ENCODE measurements around the gene ABHD16A. TPM values are rescaled to one million over a fixed set of nuclear protein-coding genes. Genes with fewer than 3 reads are reported as not detected.

The ABHD16A gene
- 28.3 and 28.8 TPM in 2 replicates for total RNA-seq

DNA sequence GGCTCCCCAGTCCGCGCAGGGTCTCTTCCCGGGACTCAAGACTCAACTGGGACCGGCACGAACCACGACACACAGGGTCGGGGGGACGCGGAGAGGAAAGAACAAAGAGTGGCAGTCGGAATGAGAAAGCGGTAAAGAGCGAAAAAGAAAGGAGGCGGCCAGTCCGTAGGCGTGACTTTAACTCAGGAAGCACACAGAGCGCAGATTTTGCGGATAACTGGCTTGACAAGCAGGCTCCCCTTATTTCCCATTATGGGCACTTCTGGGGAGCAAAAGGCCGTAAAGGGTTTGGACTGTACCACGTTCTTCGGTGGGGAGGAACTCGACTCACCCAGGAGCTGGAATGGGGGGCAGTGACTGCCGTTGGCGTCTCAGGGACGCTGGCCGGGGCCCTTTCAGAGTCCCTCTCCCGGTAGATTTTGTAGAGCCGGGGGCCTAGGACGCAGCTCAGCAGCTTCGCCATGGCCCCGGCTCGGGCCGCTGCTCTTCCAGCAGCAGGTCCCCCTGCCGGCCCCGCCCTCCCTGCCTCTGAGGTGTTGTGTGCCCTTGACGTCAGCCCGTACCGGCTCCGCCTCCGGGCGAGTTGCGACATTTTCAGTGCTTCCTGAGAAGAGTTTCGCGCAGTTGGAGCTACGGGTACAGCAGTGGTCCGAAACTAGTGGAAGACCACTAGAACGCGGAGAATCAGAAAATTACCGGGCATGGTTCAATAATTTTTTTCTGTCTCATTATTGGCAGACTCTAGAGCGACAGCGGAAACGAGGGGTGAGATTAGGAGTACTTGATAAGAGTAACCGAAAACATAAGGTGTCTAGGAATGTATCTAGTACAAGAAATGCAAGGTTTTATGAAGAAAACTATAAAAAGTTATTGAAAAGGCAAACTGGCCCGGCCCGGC, at the start of gene ABHD16A:
TSS of gene ABHD16A (minus strand) at position 506 of the 898 bp plus-strand sequence. CDS start at position 463, 43 bp downstream.

DNA sequence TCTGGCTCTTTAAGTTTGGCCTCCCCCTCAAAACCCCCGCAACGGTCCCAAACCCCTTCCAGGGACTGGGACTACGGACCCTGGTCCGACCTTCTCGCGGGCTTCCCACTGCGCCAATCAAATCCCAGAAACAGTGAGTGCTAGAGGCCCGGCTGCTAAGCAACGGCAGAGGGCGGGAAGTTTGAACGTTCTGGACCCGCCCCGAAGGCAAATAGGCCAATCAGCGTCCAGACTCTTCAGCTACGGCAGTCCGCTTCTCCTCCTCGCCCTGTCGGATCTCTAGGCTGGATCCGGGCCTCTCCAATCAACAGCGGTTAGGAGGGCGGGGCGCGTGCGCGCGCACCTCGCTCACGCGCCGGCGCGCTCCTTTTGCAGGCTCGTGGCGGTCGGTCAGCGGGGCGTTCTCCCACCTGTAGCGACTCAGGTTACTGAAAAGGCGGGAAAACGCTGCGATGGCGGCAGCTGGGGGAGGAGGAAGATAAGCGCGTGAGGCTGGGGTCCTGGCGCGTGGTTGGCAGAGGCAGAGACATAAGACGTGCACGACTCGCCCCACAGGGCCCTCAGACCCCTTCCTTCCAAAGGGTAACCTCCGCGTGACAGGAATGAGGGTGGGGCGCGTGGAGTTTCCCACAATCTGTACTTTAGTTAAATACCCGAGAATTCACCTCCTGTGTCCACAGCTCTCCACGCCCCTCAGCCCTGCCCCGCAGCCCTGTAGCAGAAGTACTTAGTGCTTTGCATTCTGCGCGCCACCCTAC, 36.7 kb upstream of the ABHD16A start, which contains the start of gene MSH5:
TSS of gene MSH5 (plus strand) at position 367 of the 758 bp plus-strand sequence. CDS start 462 bp downstream, outside the sequence.

DNA sequence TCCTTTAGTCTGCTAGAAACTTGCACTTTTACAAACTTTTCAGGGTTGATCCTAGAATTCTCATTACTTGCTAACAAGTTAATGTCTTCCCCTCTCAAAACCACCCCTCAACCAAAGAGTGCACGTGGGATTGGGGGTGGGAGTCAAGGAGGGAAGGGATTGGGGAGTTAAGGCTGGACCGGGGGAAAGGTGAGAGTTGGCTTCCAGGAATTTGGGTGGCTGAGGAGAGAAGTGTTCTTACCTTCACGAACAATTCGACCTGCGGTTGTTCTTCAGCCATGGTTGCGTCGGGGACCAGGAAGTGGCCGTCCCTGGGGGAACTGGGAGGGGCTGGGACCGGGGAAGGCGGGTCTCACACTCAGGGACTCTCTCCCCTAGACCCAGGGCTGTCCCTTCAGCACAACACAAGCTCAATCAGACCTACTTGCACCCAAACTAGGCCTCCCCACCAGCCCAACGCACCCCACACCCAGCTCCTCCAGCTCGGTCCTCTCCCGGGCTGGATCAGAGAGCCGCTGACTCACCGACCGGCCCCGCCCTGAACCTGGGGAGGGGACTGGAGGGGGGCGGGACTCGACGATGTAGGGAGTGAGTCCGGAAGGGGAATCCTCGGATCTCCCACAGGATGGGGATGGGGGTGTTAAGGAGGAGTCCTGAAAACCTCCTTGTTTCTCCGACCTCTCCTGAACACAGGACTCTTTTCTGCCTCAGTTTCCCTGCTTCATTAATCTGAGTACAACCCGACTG, 33.1 kb upstream of the ABHD16A start, which contains the start of gene CLIC1:
TSS of gene CLIC1 (minus strand) at position 510 of the 747 bp plus-strand sequence. CDS start at position 280, 230 bp downstream.

DNA sequence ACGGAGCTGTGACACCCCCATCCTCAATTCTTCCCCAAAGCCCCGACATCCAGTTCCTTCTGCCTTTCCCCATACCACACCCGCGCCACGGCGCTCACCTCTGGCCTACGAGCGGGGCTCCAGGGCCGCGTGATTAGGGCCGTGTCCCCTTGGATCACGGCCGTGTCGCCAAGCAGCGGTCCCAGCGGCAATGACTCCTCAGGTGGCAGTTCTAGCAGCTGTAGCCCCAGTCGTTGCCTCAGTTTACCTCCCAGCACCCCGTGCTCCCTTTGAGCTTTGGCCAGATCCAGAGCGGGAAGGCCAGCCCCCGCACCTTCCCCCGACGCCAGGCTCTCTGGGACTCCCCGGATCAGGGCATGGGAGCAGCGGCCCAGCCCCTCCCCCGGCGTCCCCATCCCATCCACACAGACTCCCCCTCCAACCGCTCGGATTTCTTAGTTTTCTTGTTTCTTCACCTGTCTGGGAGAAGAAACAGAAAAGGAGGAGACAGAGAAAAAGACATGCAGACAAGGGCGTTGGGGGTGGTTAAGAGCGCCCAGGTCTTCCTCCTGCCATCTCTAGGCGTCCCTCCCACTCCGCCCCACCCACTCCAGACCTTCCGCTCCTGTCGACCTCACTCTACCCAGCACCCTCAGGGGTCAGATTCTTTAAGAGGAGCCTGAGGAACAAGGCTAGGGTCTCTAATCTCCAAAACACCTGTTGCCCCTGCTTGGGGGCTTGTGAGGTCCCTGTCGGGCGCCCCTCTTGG, 25.8 kb upstream of the ABHD16A start, which contains the start of gene DDAH2:
TSS of gene DDAH2 (minus strand) at position 533 of the 748 bp plus-strand sequence. CDS start at position 395, 138 bp downstream.

DNA sequence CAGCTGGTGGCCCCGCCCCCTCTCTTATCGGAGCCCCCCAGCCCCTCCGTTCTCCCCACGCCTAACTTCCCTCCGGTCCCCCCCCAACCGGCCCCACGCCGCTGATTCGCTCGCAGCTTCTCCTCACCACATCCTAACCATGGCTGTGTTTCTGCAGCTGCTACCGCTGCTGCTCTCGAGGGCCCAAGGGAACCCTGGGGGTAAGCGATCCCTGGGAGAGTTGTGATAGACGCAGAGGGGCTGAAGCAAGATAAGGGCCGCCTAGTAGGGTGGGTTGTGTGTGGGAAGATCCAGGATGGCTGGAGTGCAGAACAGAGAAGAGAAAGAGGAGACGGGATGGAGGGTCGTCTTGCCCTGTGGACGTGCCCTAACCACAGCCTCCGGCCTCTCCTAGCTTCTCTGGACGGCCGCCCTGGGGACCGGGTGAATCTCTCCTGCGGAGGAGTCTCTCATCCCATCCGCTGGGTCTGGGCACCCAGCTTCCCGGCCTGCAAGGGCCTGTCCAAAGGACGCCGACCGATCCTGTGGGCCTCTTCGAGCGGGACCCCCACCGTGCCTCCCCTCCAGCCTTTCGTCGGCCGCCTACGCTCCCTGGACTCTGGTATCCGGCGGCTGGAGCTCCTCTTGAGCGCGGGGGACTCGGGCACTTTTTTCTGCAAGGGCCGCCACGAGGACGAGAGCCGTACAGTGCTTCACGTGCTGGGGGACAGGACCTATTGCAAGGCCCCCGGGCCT, 20.3 kb upstream of the ABHD16A start, which contains the start of gene MPIG6B:
TSS of gene MPIG6B (plus strand) at position 129 of the 735 bp plus-strand sequence. CDS start at position 140, 11 bp downstream.

DNA sequence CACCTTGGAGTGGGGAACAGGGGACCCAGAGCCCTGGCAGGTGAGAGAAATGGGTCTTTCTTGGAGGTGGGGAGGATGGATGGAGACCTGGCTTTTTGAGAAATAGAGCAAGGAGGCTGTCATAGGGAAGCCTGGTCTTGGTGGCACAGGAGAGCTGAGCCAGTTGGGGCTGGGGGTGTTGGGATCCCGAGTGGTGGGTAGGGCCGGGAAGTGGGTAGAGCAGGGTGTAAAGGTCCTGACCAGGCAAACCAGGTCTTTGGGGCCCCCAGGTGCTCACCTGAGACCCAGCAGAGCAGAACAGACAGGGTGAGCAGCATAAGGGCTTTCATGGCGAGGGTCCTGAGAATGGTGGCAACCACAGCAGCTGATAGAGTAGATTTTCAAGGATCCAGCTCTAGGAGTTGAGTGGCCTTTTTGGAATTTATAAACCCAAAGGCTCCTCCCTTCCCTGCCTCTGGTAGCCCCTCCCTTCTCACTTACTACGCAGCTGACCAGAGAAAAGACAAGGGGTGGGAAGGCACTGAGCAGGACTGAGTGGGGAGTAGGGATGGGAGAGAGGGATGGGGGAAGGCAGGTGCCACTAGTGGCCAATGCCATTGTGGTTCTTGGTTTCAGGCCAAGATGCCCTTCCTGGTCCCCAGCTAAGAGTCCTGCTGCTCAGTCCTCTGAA, 18.4 kb upstream of the ABHD16A start, which contains the start of gene LY6G6C:
TSS of gene LY6G6C (minus strand) at position 396 of the 670 bp plus-strand sequence. CDS start at position 329, 67 bp downstream.

DNA sequence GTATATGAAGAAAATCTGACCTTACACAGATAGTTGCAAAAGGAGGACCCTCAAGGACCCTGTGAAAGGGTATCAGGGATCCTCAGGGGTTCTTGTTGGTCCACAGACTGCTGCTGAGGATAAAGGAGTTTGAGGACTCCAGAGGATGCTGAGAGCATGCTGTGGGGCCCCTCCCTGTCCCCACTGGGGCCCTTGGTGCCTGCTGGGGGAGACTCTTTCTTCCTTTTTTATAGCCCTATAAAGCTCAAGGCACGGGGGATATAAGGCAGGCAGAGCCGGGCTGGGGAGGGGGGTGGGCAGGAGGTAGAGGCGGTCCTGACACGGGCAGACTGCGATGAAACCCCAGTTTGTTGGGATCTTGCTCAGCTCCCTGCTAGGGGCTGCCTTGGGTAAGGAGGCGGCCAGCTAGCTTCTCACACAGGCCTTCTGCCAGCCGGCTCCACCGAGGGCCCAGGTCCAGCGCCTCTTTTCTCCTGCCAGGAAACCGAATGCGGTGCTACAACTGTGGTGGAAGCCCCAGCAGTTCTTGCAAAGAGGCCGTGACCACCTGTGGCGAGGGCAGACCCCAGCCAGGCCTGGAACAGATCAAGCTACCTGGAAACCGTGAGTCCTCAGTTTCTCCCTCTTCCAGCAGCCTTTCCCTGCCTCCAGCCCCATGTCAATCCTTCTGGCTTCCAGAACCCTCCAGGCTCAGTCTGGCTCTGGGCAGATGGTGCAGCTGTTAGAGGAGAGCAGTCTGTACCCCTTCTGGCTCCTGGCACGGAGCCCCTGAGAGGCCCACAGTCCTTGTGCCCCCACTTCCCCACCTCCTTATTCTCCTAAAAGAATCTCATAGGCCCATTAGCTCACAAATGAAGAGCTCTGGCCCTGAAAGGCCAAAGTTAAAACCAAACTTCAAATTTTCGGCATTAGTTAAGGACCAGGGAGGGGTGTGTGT, 12.2 kb upstream of the ABHD16A start, which contains the start of gene LY6G6D:
TSS of gene LY6G6D (plus strand) at position 327 of the 937 bp plus-strand sequence. CDS start at position 335, 8 bp downstream.

DNA sequence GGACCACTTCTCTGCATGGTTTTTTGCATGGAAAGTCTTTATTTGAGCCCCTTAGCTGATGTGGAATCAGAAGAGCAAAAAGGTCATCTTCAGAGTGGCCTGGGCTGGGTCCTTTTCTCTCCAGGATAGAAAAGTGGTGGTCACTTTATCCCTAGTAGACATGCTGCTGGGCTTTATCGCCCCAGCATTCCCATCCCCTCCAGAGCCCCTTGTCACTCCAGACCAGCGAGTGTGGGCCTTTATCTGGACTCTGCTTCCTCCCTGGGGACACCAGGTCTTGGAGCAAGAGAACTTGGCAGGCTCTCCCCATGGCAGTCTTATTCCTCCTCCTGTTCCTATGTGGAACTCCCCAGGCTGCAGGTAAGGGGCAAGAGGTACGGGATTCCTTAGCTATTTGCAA, 3.5 kb upstream of the ABHD16A start, which contains the start of gene LY6G6F:
TSS of gene LY6G6F (plus strand) at position 268 of the 400 bp plus-strand sequence. CDS start at position 309, 41 bp downstream.

DNA sequence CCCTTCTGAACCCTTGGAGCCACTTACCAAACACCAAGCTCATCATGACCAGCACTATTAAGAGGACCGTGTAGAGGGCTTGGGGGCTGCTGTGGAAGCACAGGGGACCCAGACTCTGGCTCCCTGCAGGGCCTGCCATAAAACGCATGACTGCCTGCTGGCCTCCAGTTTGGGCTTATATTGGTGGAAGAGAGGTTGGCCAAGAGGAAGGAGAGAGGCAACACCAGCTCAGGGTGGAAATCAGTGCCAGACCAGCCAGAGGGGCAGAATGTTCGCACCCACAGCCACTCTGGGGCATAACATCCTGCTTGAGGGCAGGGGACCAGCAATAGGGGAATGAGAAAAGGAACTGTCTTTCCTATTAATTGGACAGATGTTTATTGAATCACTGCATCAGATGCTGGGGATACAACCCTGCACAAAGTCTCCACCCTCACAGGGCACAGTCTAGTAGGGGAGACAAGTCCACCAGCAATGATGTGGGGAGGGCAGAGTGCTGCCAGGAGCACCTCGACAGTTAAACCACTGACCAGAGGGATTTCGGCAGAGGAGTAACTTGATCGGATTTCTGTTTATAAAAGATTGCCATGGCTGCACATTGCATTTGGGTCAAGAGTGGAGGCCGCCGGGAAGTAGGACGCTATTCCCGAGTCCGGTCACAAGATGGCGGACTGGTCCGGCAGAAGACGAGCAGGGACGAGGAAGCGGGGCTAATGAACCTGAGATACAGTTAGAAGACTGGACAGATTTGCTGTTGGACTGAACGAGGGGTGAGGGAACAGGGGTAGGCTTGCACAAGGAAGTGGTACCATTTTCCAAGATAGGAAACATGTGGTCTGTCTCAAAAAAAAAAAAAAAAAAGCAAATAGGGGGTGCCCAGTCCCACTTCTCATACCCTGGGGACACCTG, 22.6 kb downstream of the ABHD16A start, which contains the start of gene LY6G5C:
TSS of gene LY6G5C (minus strand) at position 842 of the 909 bp plus-strand sequence. CDS start at position 148, 694 bp downstream.

DNA sequence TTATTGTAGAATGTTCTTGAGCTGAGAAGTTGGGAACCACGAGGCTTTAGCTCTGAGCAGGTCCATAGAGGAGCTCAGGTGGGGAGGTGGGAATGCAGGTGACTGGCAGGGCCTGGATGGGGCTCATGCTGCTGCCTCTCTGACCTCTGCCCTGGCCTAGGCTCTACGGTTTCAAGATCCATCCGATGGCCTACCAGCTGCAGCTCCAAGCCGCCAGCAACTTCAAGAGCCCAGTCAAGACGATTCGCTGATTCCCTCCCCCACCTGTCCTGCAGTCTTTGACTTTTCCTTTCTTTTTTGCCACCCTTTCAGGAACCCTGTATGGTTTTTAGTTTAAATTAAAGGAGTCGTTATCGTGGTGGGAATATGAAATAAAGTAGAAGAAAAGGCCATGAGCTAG, 33.4 kb downstream of the ABHD16A start, which contains the start of gene LY6G5B:
TSS of gene LY6G5B (plus strand) at position 301 of the 400 bp plus-strand sequence. CDS start 975 bp downstream, outside the sequence.

DNA sequence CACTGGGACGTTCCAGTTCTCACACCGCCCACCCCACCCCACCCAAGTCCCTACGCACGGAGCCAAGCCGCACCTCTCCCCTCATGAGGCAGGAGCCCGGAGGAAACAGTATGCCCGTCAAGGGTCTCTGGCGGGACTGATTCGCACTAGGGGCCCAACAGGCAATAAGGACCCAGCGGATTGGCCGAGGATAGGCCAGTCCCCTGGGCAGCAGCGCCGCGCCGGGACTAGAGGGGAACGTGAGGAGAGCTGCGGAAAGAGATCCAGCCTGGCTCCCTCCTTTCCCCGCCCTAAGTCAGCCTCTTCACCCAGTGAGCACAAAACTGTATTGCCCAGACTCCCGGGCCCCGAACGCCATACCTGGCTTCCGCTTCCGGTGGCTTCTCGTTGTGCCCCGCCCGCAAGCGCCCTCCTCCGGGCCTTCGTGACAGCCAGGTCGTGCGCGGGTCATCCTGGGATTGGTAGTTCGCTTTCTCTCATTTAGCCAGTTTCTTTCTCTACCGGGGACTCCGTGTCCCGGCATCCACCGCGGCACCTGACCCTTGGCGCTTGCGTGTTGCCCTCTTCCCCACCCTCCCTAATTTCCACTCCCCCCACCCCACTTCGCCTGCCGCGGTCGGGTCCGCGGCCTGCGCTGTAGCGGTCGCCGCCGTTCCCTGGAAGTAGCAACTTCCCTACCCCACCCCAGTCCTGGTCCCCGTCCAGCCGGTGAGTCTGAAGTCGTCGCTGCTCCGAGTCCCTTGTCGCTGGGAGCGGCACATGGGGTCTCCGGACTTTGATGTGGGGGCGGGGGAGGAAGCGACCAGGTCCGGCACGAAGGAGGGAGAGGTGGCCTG, 37.4 kb downstream of the ABHD16A start, which contains the start of gene CSNK2B:
TSS of gene CSNK2B (plus strand) at position 580 of the 836 bp plus-strand sequence. CDS start 752 bp downstream, outside the sequence.

DNA sequence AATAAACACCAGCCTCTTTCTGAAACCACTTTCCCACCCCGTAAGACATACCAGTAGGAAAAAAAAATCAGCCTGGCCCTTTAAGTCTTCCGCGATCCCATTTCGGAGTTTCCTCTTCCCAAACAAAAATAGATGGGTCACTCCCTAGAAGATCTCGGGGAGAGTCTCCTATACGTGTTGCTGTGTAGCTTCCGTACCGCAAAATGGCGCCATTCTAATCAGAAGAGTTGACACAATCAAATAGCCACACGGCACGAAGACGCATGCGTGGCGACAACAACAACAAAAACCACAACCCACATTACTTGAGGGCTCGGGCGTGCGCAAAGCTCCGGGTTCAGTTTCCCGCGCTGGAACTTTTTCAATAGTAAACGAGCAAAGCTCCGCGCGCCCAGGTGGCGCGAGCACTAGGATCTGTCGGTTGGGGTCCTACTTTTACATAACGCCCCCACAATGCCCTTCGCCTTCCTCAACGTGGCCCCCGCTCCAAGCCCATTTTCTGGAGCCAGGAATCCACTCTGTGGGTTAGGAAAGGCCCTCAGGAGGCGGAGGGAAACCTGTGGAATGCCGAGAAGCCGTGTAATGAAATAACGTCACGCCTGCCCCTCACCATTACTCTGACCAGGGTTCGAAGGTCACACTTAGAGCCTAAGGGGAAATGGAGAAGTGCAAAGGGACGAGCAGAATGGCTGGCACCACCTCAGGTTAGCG, 38.2 kb downstream of the ABHD16A start, which contains the start of gene GPANK1:
TSS of gene GPANK1 (minus strand) at position 208 of the 711 bp plus-strand sequence. CDS start 519 bp downstream, outside the sequence.

DNA sequence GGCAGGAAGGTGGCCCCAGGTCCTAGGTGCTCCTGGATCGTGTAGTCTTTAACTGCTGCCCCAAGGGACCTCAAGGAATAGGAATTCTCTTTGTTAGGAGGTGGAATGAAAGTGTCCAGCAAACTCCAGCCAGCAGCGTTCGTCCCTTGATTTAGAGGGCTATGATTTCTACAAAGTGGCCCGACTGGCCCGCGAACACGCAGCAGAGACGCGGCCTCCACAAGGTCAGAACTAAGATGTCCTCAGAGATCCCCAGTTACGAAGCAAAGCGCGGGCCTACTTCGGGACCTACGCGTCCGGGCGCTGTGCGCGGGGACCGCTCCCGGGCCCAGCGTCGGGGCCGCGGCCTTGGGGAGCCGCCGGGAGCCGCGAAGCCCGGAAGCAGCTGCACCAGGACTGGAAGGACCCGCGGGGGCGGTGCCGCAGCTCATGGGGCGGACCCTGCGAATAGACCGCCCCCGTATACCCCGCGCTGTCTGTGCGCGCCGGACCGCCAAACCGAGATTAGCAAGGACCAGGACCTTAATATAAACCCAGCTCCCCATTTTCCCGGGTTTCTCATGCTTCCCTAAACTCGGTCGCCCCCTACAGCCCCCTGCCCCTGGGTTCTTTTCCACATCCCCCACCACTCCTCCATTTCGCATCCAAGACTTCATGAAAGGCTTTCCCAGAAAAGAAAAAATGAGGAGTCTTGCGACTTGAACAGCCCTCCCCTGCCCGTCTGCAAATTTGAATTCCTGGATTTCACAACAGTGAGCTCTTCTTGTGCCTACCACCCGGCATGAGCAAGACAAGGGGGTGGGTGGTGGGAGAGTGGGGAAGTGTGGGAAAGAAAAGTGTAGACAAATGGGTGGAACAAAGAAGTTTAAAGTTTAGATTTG, 42.5 kb downstream of the ABHD16A start, which contains the start of gene C6orf47:
TSS of gene C6orf47 (minus strand) at position 398 of the 881 bp plus-strand sequence. CDS start 831 bp downstream, outside the sequence.

